Inflammatory macrophage treated with lipopolysaccharide for 4 hours (primary cell): ENCODE data around the gene RAP1A.
A peak's percentile ranks its signal among the peaks of the same experiment; 100 is the strongest.
"Not testable (repeated sequence)": the region's sequence is repeated elsewhere in the genome, so short reads cannot be mapped to it uniquely, and the experiment has no call there.

Experiments
- DNase-seq: peaks from one replicate; pipeline ENCODE4 v3.0.0-alpha.2; 2020

The RAP1A gene

DNA sequence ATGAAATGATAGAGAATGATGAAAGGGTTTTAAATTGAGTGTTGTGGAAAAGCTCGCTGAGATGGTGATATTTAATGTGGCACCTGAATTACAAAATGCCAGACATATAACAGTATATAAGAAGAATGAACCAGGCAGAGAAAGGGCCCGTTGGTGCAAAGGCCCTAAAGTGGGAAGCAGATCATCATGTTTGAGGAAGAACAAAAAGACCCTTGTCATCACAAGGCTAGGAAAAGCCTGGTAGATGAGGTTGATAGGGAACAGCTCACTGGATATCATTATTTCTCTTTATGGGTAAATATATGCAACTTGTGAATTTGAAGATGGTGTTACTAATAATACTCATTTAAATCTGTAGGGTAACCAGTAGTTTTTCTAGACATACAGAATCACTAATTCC is 11.0 kb downstream of the RAP1A start:
- DNase-seq, result no peak

DNA sequence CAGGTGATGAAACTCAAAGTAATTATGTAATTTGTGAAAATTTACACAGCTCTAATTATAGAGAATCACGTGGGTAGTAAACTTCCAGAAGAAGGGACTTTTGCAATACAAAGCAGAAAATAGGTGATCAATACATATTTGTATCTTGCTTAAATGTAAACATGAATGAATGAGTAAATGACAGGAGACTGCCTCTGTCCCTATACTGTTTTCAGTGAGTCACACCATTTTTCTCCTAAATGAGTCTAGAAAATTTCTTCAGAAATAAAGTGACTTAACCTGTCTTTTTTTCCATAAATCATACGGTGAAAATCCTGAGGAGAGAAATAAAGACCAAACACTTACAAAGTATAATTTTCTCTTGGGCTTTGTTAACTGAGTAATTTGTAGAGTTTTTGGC is 11.9 kb downstream of the RAP1A start:
- DNase-seq, result peak; percentile 23

DNA sequence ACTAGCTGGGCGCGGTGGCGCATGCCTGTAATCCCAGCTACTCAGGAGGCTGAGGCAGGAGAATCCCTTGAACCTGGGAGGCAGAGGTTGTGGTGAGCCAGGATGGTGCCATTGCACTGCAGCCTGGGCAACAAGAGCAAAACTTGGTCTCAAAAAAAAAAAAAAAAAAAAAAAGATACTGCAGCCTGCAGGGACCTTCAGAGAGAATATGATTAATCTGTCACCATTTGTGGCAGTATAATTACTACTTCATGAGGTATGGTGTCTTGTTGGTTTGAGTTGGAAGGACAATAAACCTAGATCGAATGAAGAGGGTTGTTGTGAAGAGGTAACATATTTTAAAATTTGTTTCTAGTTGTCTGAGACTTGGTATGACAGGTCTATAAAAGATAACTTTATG is 13.2 kb downstream of the RAP1A start:
- not testable (repeated sequence) for DNase-seq

- no peak for DNase-seq
Observed at GRCh38 chr1:111633736-111634247, 14.2 kb downstream of the RAP1A start.

GRCh38 chr1:111635324-111636009 is 15.9 kb downstream of the RAP1A start:
- DNase-seq, result no peak

DNA sequence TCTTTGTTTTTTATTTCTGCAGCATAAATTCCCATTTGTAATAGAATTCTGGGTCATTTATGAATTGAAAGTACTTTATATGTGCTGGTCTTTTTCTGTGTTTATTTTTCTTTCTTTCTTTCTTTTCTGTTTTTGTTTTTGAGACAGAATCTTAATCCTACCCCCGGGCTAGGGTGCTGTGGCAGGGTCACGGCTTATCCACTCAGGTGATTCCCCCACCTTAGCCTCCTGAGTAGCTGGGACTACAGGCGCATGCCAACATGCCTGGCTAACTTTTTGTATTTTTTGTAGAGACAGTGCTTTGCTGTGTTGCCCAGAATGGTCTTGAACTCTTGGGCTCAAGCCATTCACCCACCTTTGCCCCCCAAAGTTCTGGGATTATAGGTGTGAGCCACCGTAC is 18.7 kb downstream of the RAP1A start:
- no peak for DNase-seq

GRCh38 chr1:111639602-111640198 is 20.1 kb downstream of the RAP1A start:
- no peak for DNase-seq

DNA sequence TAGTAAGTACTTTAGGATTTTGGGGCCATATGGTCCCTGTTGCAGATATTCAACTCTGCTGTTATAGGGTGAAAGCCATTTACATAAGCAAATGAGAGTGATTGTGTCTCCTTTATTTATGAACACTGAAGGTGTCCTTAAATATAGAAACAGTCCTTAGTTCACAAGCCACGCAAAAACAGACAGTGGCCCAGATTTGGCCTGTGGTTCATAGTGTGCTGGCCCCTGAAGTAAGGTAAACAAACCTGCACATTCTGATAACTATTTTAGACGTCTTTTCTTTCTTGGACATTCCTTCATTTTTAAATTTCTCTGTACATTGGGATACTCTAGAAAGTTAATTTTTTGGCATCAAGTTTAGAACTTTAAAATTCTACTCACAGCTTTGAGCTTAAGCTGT is 23.5 kb downstream of the RAP1A start:
- DNase-seq, result no peak

- no peak for DNase-seq
Observed at GRCh38 chr1:111643696-111644095, 24.1 kb downstream of the RAP1A start.

DNA sequence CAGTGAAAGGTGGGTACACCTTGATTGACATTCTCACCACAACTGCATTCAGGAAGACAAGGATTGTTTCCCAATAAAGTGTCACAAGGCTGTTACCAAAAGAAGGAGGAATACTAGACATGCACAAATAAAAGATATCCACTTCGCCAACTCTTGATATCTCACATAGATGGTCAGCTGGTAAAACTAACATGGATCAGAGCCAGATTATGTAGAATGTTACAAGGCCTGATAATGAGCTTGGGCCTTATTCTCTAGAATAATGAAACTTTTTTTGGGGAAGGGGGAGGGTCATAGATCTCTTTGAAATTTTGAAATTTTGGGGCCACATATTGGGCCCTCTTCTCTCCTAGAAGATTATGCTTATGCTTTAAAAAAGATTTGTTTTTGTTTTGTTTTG is 24.9 kb downstream of the RAP1A start:
- no peak for DNase-seq

DNA sequence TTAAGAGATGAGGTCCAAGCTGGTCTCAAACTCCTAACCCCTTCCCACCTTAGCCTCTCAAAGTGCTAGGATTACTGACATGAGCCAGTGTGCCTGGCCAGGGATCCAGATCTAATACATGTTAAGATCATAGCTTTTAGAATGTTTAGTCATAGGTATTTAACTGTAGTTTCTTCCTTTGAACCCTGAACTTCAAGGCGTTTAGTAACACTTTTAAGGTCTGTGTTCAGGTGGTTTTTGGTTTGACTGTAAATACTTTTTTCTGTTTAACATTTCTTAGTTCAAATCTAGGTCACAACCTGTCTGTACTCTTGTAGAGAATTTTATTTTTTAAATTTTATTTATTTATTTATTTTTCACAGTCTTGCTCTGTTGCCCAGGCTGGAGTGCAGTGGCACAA is 28.1 kb downstream of the RAP1A start:
- DNase-seq, result no peak

DNA sequence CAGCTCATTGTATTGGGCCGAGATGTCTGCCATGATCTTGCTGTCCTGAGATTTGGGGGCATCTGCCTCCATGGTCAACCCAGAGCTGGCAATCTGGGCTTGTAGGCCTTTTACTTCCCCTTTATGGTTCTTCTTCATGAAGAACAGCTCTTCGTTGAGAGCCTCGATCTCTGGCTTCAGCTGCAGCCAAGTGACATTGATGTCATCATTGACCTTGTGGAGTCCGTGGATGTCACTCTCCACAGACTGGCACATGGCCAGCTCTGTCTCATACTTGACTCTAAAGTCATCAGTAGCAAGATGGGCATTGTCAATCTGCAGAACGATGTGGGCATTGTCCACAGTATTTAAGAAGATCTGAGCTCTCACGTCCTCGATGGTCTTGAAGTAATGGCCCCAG is 29.2 kb downstream of the RAP1A start:
- DNase-seq, result peak; percentile 76

DNA sequence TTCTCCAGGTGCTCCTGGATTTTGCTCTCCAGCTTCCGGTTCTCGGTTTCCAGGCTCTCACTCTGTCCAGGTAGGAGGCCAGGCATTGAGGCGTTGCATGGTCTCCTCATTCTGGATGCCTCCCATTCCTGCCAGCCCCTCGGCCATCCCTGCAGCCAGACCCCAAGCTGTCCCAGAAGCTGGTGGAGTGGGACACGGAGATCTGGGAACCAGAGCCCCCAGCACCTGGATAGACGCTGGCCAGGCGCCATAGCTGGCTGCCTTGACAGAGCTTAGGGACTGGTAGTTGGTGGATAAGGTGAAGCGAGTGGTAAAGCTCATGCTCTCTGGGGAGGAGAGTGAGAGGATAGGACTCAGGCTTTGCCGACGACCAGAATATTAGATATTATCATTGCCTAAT is 29.6 kb downstream of the RAP1A start:
- DNase-seq, result no peak

- DNase-seq, result no peak
Observed at GRCh38 chr1:111649648-111650047, 30.1 kb downstream of the RAP1A start.

DNA sequence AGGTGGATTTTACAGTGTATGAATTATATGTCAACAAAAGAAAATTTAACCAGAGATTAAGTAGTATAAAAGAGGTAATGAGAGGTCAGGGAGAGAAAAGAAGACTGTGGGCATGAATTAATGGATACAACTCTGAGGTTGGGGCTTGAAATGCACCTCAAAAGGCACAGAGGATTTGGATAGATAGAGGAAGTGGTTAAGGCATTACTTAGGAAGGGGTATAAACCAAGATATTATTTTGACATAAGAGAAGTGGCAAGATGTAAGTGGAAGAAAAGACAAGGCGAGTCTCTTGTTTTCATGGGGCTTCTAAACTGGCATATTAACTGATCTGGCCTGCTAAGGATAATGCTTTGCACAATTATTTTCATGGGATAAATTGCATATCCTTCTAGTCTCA is 34.1 kb downstream of the RAP1A start:
- DNase-seq, result no peak

GRCh38 chr1:111654839-111655238 is 35.2 kb downstream of the RAP1A start:
- DNase-seq, result no peak

DNA sequence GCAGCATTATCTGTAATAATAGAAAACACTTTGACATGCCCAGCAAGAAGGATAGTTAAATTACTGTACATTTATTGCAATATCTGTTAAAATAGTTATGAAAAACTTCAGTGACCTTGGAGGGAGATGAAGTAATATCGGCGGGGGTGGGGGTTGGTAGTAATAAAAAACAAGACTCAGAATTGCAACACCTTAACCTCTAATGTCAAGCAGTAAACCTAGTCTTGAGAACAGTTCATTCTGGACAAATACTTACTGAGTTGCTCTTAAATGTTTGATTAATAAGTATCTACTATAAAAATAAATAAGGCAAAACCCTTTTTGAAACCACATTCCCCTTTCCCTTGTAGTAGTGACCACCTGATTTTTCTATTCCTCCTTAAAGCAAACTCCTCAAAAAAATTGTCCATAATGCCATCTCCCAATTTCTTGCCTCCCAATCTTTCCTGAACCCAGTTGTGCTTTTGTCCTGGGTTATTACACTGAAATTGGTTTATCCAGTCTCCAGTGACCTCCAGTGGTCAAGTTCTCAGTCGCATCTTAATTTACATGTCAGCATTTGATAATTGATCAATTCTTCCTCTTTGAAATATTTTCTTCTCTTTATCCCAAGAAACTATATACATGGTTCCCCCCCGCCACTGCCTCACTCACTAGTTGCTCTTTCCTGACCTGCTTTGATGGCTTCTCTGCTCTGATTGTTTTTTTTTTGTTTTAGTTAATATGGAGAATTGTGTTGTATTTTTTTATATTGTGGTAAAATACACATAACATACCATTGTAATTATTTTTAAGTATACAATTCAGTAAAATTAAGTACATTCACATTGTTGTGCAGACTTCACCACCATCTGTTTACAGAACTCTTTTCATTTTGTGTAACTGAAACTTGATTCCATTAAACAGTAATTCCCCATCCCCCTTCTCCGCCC is 36.8 kb downstream of the RAP1A start:
- DNase-seq, result peak; percentile 63

- DNase-seq, result no peak
Observed at GRCh38 chr1:111658622-111659021, 39.0 kb downstream of the RAP1A start.

DNA sequence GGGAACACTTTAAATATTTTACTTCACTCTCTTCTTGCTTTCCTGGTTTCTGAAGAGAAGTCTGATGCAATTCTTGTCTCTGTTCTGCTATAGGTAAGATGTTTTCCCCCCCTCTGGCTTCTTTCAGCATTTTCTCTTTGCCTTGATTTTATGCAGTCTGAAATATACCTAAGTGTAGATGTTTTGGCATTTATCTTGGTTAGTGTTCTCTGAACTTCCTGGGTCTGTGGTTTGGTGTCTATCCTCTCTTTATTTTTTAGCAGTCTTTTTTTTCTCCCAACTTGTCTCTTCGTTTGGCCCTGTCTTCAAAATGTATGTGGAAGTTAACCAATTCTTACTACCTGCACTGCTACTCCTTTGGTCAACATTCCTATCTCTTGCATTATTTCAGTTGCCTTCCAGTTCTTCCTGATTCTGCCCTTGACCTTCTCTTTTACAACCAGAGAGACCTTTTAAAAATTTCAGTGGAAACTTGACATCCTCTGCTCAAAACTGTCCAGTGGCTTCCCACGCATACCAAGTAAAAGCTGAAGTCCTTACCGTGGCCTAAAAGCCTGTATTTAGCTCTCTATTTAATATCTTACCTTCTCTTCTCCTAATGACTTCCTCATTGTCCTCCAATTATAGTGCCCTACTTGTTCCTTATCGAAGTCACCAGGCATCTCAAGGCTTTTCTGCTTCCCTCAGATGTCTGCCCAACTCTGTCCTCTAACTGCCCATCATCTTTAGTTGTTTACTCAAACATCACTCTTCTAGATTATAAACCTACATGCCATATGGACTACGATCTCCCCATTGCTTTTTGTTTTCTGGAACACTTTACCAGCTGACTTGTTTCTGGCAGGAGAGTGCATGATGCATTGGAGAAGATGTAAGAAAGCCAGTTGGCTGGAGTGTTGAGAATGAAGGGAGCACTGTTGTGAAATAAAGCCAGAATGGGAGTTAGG is 40.9 kb downstream of the RAP1A start:
- DNase-seq, result no peak

DNA sequence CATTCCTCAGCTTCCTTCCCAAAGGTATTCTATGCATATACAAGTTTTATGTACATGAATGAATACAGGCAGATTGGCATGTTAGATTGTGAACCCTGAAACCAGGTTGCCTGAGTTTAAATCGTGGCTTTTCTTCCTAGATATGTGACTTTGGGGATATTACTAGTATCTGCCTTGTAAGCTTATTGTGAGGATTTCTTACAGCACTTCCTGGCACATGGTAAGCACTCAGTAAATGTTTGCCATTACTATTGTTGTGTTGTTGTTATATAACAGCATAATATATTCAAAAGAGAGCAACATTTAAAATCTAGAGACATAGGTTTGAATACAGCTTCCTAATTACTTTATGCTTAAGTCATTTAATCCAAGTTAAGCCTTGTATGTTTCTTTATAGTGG is 45.1 kb downstream of the RAP1A start:
- DNase-seq, result no peak

GRCh38 chr1:111665497-111665896 is 45.9 kb downstream of the RAP1A start:
- no peak for DNase-seq

DNA sequence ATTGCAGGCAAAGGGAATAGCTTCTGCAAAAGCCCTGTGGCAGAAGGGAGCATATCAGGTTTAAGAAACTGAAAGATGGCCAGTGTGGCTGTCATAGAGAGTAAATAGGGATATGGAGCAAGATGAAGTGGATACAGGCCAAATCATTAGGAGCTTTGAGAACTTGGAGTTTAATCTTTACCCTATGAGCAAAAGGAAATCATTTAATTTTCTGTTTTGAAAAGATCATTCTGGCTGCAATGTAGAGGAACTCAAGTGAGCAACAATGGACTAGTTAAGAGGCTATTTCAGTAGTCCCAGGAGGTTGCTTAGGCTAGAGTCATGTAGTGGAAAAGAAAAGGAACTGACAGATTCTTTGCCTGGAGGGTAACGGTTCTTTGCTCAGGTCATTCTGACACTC is 47.2 kb downstream of the RAP1A start:
- peak; percentile 41 for DNase-seq

DNA sequence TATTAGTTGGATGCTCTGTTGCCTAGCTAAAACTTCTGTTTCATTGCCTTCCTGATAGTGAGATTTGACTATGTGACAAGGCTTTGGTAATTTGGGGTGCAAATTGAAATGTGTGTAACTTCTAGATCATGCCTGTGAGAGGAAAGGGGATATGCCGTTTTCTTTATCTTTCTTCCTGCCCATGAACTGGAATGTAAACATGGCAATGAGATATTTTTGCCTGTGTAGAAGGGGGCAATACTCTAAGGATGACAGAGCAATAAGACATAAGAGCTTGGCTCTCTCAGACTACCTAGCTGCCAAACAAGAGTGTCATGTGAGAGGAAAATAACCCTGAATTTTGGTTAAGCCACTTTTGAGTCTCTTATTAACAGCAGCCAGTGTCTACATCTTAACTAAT is 49.7 kb downstream of the RAP1A start:
- no peak for DNase-seq
